Measurements from ENCODE around the gene MYO18B.

Gene MYO18B

DNA sequence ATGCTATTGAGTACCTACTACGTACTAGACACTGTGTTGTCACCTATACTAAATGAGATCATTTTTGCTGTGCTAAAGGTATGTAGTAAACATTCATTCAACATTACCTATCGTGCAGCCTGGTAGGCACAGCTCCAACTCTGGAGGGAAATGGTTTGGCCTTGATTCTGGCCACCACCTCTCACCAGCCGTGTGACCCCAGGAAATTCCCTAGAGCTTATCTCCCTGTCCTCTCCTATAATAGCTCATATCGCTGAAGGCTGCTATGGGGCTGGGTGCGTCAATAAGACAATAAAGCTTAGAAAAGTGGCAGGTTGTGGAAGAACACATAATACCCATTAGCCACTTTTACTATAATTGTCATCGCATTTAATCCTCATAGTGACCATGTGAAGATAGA, 107.5 kb downstream of the MYO18B start:
- Histone ChIP-seq H3K27ac (replicated peaks) (no peak overlapping the region), H3K4me3 (replicated peaks; ENCODE audit: insufficient read depth, low read length) (no peak overlapping the region), H3K27me3 (ENCODE audit: insufficient read depth, poor library complexity, severe bottlenecking) (no peaks in the 10 kb centered on the region)
- TF ChIP-seq SPI1 (IDR thresholded peaks at IDR 0.05; ENCODE audit: borderline replicate concordance, low read depth) = no peak
- TF ChIP-seq, protein P1, sequence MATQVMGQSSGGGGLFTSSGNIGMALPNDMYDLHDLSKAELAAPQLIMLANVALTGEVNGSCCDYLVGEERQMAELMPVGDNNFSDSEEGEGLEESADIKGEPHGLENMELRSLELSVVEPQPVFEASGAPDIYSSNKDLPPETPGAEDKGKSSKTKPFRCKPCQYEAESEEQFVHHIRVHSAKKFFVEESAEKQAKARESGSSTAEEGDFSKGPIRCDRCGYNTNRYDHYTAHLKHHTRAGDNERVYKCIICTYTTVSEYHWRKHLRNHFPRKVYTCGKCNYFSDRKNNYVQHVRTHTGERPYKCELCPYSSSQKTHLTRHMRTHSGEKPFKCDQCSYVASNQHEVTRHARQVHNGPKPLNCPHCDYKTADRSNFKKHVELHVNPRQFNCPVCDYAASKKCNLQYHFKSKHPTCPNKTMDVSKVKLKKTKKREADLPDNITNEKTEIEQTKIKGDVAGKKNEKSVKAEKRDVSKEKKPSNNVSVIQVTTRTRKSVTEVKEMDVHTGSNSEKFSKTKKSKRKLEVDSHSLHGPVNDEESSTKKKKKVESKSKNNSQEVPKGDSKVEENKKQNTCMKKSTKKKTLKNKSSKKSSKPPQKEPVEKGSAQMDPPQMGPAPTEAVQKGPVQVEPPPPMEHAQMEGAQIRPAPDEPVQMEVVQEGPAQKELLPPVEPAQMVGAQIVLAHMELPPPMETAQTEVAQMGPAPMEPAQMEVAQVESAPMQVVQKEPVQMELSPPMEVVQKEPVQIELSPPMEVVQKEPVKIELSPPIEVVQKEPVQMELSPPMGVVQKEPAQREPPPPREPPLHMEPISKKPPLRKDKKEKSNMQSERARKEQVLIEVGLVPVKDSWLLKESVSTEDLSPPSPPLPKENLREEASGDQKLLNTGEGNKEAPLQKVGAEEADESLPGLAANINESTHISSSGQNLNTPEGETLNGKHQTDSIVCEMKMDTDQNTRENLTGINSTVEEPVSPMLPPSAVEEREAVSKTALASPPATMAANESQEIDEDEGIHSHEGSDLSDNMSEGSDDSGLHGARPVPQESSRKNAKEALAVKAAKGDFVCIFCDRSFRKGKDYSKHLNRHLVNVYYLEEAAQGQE (IDR thresholded peaks at IDR 0.05; ENCODE audit: insufficient replicate concordance, low read depth) = no peak
- no peak for DNase-seq (ENCODE audit: low read depth in 1 of 2, low spot score in 1 of 2)

DNA sequence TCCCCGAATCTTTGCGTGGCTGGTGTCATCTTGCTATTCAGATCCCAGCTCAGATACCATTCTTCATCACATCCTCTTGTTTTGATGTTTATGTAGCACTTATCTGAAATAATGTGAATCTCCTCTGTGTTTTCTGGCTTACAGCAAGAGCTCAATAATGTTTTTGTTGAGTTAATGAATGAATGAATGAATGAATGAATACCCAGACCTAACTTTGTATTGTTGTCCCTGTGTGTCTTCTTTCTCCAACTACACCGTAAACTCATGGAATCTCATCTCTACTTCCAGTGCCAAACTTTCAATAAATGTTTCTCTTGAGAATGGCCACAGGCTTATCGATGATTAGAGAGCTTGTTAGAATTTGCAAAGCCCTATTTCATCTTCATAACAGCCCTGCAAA, 110.2 kb downstream of the MYO18B start:
- no peaks in the 10 kb centered on the region for H3K27me3 ChIP-seq (ENCODE audit: insufficient read depth, poor library complexity, severe bottlenecking)
- TF ChIP-seq, protein P2, sequence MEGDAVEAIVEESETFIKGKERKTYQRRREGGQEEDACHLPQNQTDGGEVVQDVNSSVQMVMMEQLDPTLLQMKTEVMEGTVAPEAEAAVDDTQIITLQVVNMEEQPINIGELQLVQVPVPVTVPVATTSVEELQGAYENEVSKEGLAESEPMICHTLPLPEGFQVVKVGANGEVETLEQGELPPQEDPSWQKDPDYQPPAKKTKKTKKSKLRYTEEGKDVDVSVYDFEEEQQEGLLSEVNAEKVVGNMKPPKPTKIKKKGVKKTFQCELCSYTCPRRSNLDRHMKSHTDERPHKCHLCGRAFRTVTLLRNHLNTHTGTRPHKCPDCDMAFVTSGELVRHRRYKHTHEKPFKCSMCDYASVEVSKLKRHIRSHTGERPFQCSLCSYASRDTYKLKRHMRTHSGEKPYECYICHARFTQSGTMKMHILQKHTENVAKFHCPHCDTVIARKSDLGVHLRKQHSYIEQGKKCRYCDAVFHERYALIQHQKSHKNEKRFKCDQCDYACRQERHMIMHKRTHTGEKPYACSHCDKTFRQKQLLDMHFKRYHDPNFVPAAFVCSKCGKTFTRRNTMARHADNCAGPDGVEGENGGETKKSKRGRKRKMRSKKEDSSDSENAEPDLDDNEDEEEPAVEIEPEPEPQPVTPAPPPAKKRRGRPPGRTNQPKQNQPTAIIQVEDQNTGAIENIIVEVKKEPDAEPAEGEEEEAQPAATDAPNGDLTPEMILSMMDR (IDR thresholded peaks at IDR 0.05; ENCODE audit: insufficient read depth, low read length) = no peak
- no peak for TF ChIP-seq SPI1 (IDR thresholded peaks at IDR 0.05; ENCODE audit: borderline replicate concordance, low read depth)
- no peak for TF ChIP-seq GABPA (IDR thresholded peaks at IDR 0.05; ENCODE audit: low read depth)
- TF ChIP-seq, protein P1 (IDR thresholded peaks at IDR 0.05; ENCODE audit: insufficient replicate concordance, low read depth) = no peak
- TF ChIP-seq POLR2AphosphoS5 (IDR thresholded peaks at IDR 0.05; ENCODE audit: low read depth) = no peak
- no peak for DNase-seq (ENCODE audit: low read depth in 1 of 2, low spot score in 1 of 2)
- H3K4me3 ChIP-seq (replicated peaks; ENCODE audit: insufficient read depth, low read length) = no peak overlapping the region
- no peak overlapping the region for H3K27ac ChIP-seq (replicated peaks)

DNA sequence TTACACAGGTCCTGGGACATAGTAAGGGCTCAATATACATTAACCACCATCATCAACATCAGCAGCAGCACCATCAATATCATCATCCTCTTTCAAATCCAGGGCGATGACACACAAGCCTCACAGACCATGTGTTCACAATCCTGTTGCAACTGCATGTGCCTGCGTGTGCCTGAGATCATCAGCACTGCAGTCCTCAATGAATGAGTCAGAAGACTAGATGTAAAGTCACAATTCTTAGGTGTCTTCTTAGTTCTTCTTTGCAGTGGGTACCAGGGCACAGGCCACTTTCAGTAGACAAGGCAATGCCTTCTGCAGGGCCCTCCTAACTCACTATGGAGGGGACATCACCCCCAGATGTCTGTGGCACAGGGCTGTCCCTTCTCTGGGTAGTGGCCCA, 111.1 kb downstream of the MYO18B start:
- no peak for DNase-seq (ENCODE audit: low read depth in 1 of 2, low spot score in 1 of 2)
- TF ChIP-seq GABPA (IDR thresholded peaks at IDR 0.05; ENCODE audit: low read depth) = no peak
- TF ChIP-seq POLR2AphosphoS5 (IDR thresholded peaks at IDR 0.05; ENCODE audit: low read depth) = no peak
- TF ChIP-seq, protein P2 (IDR thresholded peaks at IDR 0.05; ENCODE audit: insufficient read depth, low read length) = no peak
- no peak for TF ChIP-seq SPI1 (IDR thresholded peaks at IDR 0.05; ENCODE audit: borderline replicate concordance, low read depth)
- TF ChIP-seq, protein P1 (IDR thresholded peaks at IDR 0.05; ENCODE audit: insufficient replicate concordance, low read depth) = no peak
- Histone ChIP-seq H3K4me3 (replicated peaks; ENCODE audit: insufficient read depth, low read length) (no peak overlapping the region), H3K27ac (replicated peaks) (no peak overlapping the region), H3K27me3 (ENCODE audit: insufficient read depth, poor library complexity, severe bottlenecking) (no peaks in the 10 kb centered on the region)
